SK-N-MC (cell line): ENCODE results near the gene VPS26A.
"Not testable (repeated sequence)": the region's sequence is repeated elsewhere in the genome, so short reads cannot be mapped to it uniquely, and the experiment has no call there.

Experiments
- DNase-seq: peaks from one replicate; pipeline ENCODE4 v3.0.0-alpha.2; 2011; ENCODE audit warnings: low read depth, low spot score
- H3K27ac ChIP-seq: fragments of 200-600 bp; sonication (generic); 2 replicates; pipeline ENCODE4 v1.5.1; 2016; ENCODE audit warnings: mixed run types
- H3K36me3 ChIP-seq: fragments of 200-600 bp; sonication (generic); 2 replicates; pipeline ENCODE4 v1.6.1; 2017; ENCODE audit warnings: antibody characterized with exemption, low read length, mixed read lengths; ENCODE audit not compliant: insufficient read depth
- H3K4me3 ChIP-seq: fragments of 200-600 bp; sonication (generic); 2 replicates; pipeline ENCODE4 v1.5.1; 2016
- H3K9ac ChIP-seq: fragments of 200-600 bp; sonication (generic); 2 replicates; pipeline ENCODE4 v1.8.0; 2017; ENCODE audit warnings: mixed run types, mixed read lengths; ENCODE audit not compliant: insufficient read length
- H3K9me3 ChIP-seq: fragments of 200-600 bp; sonication (generic); 2 replicates; pipeline ENCODE4 v1.6.1; 2017; ENCODE audit warnings: low read depth, mild to moderate bottlenecking, antibody characterized with exemption, low read length, moderate library complexity, mixed read lengths
- EZH2 ChIP-seq: fragments of 200-600 bp; sonication (generic); IDR thresholded peaks from one replicate; pipeline ENCODE4 v1.6.1; 2017; ENCODE audit warnings: antibody characterized with exemption
- FOXP2 ChIP-seq: optimal IDR thresholded peaks from 2 replicates; pipeline ENCODE3; 2011; ENCODE audit warnings: mild to moderate bottlenecking, moderate library complexity; ENCODE audit not compliant: insufficient read depth; ENCODE audit errors: extremely low read length, control extremely low read depth
- POLR2AphosphoS5 ChIP-seq: IDR thresholded peaks from 2 replicates; pipeline ENCODE4 v1.6.1; 2012; ENCODE audit warnings: mild to moderate bottlenecking, low read depth, low read length, borderline replicate concordance

The VPS26A gene

GRCh38 chr10:69145329-69145728 is 21.4 kb downstream of the VPS26A start:
- H3K4me3 ChIP-seq: no peak overlapping the region
- no peaks in the 10 kb centered on the region for H3K36me3 ChIP-seq
- no peak overlapping the region for H3K9ac ChIP-seq
- no peaks in the 10 kb centered on the region for H3K9me3 ChIP-seq
- DNase-seq: no peak
- no peak overlapping the region for H3K27ac ChIP-seq
- TF ChIP-seq EZH2 (no peak), POLR2AphosphoS5 (no peak), FOXP2 (no peak)

DNA sequence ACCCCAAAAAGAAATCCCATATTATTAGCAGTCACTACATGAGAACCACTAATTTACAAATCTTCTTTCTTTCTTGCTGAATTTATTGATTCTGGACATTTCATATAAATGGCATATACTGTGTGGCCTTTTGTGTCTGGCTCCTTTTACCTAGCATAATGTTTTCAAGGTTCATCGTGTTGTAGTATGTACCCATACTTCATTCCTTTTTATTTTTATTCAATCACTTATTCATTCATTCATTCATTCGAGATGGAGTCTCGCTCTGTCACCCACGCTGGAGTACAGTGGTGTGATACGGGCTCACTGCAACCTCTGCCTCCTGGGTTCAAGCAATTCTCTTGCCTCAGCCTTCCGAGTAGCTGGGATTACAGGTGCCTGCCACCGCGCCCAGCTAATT is 21.9 kb downstream of the VPS26A start:
- Histone ChIP-seq H3K9me3 (no peaks in the 10 kb centered on the region), H3K27ac (no peak overlapping the region), H3K9ac (no peak overlapping the region), H3K4me3 (no peak overlapping the region), H3K36me3 (no peaks in the 10 kb centered on the region)
- DNase-seq: no peak
- TF ChIP-seq FOXP2 (no peak), EZH2 (no peak), POLR2AphosphoS5 (no peak)

GRCh38 chr10:69146759-69147158 is 22.8 kb downstream of the VPS26A start:
- Histone ChIP-seq H3K4me3 (no peak overlapping the region), H3K27ac (peak overlapping the region; percentile 57; the same call in 1 of the 2 replicates), H3K9ac (no peak overlapping the region), H3K36me3 (no peaks in the 10 kb centered on the region), H3K9me3 (no peaks in the 10 kb centered on the region)
- TF ChIP-seq FOXP2 (no peak), EZH2 (no peak), POLR2AphosphoS5 (no peak)
- DNase-seq: no peak

GRCh38 chr10:69151984-69152383 is 28.0 kb downstream of the VPS26A start:
- H3K36me3 ChIP-seq: no peaks in the 10 kb centered on the region
- no peak for TF ChIP-seq POLR2AphosphoS5
- no peaks in the 10 kb centered on the region for H3K9me3 ChIP-seq
- no peak overlapping the region for H3K27ac ChIP-seq
- no peak overlapping the region for H3K4me3 ChIP-seq
- DNase-seq: no peak
- no peak overlapping the region for H3K9ac ChIP-seq

GRCh38 chr10:69153227-69153626 is 29.2 kb downstream of the VPS26A start:
- H3K27ac ChIP-seq: no peak overlapping the region
- H3K9me3 ChIP-seq: no peaks in the 10 kb centered on the region
- H3K36me3 ChIP-seq: peaks cover 3% of the 10 kb centered on the region; the same call in 1 of the 2 replicates
- TF ChIP-seq FOXP2 (no peak), POLR2AphosphoS5 (no peak), EZH2 (no peak)
- H3K9ac ChIP-seq: no peak overlapping the region
- no peak overlapping the region for H3K4me3 ChIP-seq
- no peak for DNase-seq

DNA sequence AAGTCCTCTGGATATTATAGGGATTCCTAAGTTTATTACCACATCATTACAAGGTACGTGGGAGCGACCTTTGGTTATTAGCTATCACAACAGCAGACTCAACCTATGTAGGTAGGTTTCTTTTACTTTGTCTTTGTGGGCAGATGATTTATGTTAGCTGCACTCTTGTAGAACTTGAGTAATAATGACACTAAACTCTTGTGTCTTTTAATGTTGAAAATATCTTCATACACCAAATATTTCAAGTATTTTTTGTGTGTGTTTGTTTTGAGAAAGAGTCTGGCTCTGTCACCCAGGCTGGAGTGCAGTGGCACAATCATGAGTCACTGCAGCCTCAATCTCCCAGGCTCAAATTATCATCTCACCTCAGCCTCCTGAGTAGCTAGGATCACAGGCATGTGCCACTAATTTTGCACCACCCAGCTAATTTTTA is 36.8 kb downstream of the VPS26A start:
- no peak for TF ChIP-seq FOXP2
- TF ChIP-seq POLR2AphosphoS5: no peak
- TF ChIP-seq EZH2: no peak
- H3K4me3 ChIP-seq: no peak overlapping the region

GRCh38 chr10:69168493-69168892 is 44.5 kb downstream of the VPS26A start:
- TF ChIP-seq EZH2 (no peak), FOXP2 (no peak)
- 0 out of 2 replicates have a peak, but pooled peaks cover 4% of the 10 kb centered on the region for H3K36me3 ChIP-seq
- no peak overlapping the region for H3K4me3 ChIP-seq
- no peak overlapping the region for H3K27ac ChIP-seq
- no peak overlapping the region for H3K9ac ChIP-seq
- no peak for DNase-seq
- no peaks in the 10 kb centered on the region for H3K9me3 ChIP-seq

More for the DNA sequence above, 36.8 kb downstream of the VPS26A start:
- Histone ChIP-seq H3K9ac (no peak overlapping the region), H3K27ac (no peak overlapping the region), H3K36me3 (peaks cover 8% of the 10 kb centered on the region; the same call in 1 of the 2 replicates), H3K9me3 (no peaks in the 10 kb centered on the region)
- DNase-seq: no peak

- TF ChIP-seq EZH2 (no peak), FOXP2 (no peak), POLR2AphosphoS5 (no peak)
- H3K27ac ChIP-seq: no peak overlapping the region
Observed at GRCh38 chr10:69172241-69172982, 48.4 kb downstream of the VPS26A start.

DNA sequence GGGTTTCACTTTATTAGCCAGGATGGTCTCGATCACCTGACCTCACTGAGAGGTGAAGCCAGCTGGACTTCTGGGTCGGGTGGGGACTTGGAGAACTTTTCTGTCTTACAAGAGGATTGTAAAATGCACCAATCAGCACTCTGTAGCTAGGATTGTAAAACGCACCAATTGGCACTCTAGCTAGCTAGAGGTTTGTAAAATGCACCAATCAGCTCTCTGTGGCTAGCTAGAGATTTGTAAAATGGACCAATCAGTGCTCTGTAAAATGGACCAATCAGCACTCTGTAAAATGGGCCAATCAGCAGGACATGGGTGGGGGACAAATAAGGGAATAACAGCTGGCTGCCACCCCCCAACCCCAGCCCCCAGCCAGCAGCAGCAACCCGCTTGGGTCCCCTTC is 51.3 kb downstream of the VPS26A start:
- not testable (repeated sequence) for H3K9ac ChIP-seq, DNase-seq, H3K9me3 ChIP-seq, H3K27ac ChIP-seq, H3K4me3 ChIP-seq, H3K36me3 ChIP-seq

More at GRCh38 chr10:69172241-69172982, 48.4 kb downstream of the VPS26A start:
- H3K36me3 ChIP-seq: no peaks in the 10 kb centered on the region
- H3K4me3 ChIP-seq: no peak overlapping the region
- no peak for DNase-seq
- no peaks in the 10 kb centered on the region for H3K9me3 ChIP-seq
- no peak overlapping the region for H3K9ac ChIP-seq

DNA sequence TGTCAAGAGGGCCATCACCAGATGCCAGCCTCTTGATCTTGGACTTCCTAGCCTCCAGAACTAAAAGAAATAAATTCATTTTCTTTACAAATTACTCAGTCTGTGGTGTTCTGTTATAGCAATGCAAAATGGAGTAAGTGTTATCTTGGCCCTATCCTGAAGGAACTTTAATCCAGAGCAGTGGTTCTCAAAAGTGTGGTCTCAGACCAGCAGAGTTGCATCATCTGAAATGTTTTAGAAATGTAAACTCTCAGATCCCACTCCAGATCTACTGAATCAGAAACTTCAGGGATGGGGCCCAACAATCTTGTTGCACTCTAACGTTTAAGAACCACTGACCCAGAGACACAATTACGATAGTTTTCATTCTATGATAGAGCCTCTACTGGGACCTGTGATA is 52.8 kb downstream of the VPS26A start:
- no peaks in the 10 kb centered on the region for H3K9me3 ChIP-seq
- H3K4me3 ChIP-seq: no peak overlapping the region
- no peak overlapping the region for H3K9ac ChIP-seq
- DNase-seq: no peak
- H3K27ac ChIP-seq: no peak overlapping the region
- H3K36me3 ChIP-seq: no peaks in the 10 kb centered on the region
- TF ChIP-seq POLR2AphosphoS5 (no peak), FOXP2 (no peak), EZH2 (no peak)
